Activated CD4-positive, alpha-beta T cell treated with anti-CD3 and anti-CD28 coated beads, Interleukin-2, amount 50 U/mL, for 16 hours (primary cell): ENCODE data around the gene TDRD12.
"Not testable (repeated sequence)": the region's sequence is repeated elsewhere in the genome, so short reads cannot be mapped to it uniquely, and the experiment has no call there.

Experiments used
- DNase-seq: peaks from one replicate; pipeline ENCODE4 v3.0.0-alpha.2; 2020

TDRD12 gene

DNA sequence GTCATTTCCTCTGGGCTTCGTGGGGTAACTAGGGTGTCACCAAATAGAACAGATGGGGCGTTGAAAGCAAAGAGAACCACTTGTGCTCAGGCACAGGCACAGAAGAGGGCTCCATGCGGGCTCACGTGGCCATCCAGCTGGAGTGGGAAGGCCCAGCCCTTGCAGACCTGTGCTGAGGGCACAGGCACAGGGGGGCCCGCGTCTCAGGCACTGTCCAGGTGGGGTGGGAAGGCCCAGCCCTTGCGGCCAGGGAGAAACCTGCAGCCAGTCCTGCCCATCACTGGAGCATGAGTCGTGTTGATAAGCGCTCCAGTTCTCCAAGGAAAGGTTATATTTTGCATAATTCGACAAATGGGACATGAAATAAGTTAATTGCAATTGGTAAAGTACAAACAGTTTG, 92.5 kb downstream of the TDRD12 start:
- DNase-seq = no peak

DNA sequence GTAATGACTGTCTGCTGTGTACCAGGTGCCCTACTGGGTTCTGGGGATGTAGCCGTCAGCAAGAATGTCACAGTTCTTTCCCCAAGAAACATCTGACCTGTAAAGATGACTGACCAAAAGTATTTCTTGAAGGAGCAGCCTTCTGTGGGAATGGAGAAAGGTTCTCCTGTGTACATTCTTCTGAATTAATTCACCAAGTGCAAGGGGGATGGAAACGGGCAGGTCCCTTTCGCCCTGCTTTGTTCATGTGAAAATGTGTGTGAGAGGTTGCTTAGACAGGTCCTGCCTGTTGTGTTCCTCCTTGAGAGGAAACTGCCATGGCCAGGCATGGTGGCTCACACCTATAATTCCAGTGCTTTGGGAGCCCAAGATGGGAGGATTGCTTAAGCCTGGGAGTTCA, 93.0 kb downstream of the TDRD12 start:
- DNase-seq = no peak

DNA sequence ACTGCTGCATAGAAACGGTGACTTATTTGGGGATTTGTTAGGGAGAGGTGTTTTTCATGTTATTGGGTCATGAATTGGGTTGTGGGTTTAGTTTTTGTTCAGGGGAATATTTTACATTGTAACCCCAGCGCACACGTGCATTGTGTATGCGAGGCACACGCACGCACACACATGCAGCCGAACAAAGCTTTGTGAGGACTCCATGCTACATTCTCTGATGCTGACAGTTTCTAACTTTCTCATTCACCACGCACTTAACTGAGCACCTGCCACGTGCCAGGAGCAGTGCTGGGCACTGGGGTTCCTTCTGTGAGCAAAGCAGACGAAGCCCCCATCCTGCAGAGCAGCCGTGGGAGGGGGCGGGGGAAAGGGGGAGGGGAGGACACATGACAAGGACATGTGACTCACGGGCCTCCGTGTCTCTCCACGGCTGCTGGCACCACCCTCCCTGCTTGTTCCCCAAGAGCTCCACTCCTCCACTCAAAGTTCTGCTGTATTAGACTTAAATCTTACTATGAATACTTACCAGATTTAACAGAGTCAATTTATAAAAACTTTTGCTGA, 94.4 kb downstream of the TDRD12 start:
- no peak for DNase-seq

DNA sequence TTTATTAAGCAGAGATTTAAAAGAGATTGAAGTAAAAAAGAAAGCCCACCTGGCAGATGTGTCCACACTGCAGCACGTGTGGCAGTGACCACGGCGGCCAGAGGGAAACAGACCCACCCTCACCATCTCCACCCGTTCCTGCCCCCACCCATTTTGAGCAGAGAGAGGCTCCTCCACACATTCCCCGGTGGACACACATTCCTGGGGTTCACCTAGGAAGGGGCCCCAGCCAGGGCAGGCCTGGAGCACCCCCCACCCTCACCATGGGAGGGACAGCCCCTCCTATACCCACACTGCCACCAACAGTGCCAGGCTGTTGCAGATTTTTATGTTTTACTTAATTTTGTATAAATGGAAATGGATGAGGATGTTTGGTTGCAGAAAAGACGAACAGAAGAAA, 95.1 kb downstream of the TDRD12 start:
- DNase-seq = no peak

DNA sequence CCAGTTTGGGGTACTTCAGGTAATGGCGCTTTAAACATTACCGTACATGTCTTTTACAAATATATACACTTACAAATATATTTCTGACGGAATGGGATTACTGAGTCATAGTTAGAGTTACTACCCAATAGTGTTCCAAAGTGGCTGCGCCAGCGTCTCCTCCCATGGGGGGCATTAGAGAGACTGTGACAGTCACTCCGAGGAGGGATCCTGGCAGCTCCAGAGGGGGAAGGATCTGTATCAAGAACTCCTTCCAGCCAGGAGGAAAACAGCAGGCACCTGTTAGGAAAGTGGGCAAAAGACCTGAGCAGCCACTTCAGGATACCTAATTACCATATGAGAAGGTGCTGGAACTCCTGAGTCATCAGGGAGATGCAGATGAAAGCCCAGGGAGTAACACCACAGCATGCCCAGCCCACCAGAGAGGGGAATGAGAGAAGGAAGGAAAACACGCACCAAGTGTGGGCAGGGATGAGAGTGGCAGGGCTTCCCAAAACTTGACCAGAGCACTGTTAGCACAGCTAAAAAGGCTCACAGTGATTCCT, 97.1 kb downstream of the TDRD12 start:
- no peak for DNase-seq

DNA sequence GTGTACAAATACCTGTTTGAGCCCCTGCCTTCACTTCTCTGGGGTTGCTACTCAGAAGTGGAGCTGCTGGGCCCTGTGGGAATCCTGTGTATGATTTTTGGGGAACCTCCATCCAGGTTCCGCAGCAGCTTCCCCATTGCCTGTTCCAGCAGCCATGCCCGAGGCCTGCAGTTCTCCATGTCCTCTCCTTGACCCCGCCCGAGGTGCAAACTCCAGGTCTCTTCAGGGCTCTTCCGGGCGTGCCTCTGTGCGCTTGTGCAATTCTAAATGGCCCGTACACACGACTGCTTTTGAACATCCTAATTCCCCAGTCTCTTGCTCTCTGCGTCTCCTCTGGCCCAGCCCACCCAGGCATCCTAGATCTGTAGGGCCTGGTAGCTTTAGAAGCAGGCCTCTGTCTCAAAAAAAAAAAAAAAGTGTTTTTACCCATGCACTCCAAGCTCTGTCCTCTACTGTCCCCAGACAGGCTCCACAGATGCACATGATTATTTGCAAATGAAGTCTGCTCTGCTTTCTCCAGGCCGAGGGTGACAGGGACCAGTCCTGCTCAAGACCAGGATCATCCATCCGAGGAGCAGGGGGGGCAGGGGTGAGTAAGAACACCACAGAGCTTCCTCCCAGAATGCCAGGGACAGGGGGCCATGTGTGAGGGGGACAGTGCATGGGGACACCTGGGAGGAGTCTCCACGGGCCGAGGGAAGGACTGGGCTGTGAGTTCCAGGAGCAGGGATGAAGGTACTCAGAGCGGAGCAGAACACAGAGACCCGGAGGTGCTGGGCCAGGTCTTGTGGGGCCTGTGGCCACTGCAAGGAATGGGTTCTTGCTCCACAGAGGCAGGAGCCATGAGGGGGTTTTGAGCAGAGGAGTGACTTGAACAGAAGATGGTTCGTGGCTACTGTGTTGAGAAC, 98.3 kb downstream of the TDRD12 start:
- DNase-seq = no peak

DNA sequence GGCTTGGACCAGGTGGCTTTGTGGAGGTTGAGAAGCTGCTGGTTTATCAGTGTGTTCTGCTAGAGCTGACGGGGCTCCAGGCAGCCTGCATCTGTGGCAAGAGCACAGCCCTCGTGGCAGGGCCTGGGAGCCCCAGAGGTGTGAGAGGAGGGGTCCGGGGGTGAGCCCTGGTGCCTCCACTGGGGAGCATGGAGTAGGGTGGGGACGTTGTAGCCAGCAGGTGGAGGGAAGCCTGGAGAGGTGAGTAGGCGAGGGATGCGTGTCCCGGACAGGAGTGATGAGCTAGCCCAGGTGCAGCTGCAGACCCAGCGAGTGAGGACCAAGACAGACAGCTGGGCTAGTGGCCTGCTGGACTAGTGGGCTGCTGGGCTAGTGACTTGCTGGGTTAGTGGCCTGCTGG, 99.0 kb downstream of the TDRD12 start:
- no peak for DNase-seq

DNA sequence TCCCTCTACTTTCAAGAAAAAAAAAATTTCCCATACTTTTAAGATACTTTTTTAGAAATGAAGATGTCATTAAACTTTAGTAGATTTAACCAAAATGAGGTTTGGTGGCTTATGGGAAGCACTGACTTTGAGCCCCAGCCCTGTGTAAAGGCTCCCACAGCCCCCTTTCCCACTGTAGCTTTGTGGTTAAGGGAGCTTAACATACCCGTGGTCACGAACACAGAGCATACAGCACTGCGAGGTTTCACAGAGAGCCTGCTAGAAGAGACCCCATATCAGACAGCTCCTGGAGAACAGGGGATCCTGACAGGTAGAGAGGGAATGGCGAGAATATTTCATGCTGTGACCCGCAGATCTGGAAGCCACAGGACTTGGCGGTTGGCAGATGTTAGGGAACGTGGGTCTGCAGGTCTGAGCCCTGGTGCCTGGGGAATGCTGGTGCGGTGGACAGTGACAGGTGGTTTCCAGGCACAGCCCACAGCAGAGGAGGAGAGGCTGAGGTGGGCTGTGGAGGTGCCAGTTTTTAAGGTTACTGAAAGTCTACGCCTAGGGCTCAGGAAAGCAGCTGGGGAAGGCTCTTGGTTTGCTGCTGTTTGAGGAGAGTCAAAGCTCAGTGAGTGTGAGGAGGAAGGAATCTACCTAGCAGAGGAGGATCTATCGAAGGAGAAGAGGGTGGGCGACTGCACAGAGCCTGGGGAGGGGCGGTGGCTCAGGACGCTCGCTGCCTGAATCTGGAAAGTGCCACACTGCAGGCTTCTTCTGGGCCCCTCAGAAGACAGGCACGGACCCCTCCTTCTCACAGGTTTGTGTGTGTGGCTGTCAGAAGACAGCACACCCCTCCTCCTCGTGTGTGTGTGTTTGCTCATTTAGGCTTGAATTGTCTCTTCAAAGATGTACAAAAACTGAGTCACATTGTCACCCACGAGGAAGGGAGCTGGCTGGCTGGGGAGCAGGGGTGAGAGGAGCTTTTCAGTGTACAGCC, 100.1 kb downstream of the TDRD12 start:
- DNase-seq = no peak

DNA sequence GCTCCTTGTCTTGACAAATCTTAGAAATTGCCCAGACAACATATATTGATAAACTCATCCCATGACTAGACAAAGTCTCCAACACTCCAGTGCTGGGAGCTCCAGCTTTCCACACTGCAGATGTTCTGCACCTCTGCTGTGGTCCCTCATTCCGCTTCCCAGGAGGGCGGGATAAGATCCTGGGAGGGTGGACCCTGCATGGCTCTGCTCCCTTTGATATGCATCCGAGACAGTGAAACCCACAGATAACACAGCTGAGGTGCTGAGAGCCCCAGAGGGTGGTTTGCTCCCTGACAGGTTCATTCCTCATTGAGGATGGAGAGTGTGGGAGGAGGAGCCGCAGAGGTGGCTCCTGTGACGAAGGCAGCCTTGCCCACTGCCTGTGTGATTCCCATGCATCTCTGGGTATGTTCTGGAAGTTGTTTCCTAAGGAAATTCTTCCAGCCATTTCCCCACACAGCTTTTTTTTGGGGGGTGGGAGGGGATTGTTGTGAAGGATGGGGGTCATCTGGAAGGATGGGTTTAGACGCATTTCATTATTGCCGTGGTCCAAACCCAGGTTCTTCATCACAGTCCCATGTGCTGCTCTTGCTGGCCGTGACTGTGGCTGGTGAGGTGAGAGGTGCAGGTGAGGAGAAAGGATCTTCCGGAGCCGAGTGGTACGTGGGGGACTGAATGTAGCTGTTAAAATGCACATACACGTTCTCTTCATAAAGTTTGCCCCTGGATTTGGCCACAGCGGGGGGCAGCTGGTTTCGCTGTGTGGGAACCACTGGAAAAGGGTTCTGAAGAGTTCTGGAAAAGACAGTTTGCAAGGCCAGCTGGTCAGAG, 103.6 kb downstream of the TDRD12 start:
- no peak for DNase-seq

DNA sequence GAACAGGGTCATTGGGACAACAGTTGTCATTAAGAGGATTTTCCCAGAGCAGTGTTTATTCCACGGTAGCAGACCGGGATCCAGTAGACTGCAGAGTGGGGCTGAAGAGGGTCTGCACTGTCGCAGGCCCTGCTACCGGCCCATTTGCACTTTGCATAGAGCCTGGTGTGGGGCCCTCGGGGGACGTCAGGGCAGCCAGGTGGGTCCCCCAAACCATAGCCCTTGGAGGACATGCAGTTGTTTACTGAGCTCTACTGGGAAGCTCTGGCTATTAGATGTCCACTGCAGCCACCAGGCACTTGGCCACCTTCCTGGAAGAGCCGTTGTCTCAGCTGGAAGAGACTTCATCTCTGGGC, 104.2 kb downstream of the TDRD12 start:
- DNase-seq = no peak

DNA sequence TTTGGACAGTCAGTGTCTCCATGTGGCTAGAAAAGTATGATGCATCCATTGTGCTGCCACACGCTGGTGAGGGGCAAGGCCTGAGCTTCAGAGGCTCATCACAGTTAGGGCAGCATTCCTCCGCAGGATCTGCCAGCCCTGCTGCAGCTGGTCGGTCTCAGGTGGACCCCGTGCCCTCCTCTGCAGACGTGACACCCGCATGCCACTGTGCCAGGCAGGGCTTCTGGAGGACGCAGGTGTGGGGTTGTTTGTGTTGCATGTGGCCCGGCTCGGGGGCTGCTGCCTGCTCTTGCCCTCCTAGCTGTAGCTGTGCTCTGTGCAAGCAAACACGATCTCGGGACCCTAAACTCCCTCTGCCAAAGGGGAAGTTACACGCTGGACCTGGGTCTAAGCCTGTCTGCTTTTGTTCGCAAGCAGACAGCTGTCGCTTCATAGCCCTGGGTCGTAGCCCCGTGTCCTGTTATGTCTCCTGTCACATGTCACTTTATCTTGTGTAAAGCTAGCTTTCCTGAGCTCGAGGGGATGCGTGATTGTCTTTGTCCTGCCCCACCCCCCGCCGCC, 104.7 kb downstream of the TDRD12 start:
- no peak for DNase-seq

DNA sequence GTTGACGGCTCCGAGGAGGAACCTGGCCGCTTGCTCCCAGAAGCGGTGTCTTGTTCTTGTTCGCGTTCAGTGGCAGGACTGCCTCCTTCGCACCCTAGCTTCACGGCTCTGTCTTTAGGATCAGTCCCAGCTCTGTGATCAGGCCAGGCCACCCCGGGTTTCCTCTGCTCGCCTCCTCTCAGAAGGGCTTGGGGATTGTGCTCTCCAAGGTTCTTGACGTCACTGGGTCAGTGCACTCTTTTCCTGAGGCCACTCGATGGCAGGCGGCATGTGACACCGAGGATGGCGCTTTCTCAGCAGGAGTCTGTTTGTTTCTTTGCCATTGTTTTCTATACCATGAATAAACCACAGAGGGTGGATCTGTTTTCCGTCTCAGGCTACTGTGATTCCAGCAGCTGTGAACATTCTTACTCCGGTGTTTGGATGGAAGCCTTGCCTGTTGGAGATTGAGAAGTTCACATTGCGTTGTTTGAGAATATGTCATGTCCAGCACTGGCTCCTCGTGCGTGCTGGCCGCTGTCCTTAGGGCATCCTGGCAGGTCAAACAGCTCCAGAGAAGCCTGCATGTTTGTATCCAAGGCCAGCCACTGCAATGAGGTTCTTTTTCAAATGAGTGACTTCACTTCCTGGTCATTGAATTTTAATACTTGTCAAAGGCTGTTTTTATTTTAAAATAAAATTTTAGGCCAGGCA, 105.5 kb downstream of the TDRD12 start:
- no peak for DNase-seq

DNA sequence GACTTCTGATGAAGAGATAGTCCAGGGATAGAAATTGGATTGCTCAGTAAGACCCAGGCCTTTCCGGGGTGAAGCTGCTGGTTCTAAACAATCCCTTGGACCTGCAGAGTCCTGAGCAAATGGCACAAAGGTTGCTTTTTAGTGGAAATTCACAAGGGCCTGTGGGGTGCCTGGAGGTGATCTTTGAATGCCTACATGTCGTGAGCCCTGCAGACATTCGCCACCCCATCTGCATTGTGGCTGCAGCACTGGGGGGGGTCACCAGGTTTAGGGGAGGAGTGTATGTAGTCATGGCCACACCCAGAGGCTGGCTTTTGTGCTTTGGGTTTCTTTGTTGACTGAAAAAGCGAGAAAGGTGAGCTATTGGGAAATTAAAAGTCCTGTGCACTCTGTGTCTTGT, 108.6 kb downstream of the TDRD12 start:
- DNase-seq = no peak

DNA sequence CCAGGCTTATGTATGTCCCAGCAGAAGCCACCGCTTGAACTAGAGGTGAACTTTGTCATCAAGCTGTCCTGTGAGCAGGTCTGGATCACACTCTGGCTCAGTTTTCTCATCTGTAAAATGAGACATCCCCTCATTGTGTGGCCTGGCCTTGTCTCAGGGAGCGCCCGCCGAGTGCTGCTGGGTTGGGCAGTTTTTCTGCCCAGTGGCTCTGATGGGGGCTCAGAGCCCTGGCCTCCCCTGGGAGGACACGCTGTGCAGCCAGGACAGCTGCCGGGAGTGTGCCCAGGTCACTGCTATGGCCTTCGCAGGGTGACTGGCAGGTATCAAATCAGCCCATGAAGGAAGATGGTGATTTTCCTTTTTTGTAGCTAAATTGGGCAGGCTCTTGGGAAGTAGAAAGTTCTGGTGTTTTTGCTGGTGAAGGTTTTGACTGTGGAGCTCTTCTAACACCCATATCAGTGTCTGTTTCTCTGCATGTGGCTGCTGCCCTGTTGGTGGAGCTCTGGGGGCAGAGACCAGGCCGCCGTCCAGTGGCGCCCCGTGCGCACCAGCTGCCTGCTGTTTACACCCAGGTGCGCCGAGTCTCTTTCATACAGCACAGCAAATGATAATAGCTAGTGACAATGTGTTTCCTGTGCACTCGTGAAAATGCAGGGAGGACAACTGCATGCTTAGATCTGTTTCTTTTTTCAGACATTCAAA, 109.2 kb downstream of the TDRD12 start:
- no peak for DNase-seq

DNA sequence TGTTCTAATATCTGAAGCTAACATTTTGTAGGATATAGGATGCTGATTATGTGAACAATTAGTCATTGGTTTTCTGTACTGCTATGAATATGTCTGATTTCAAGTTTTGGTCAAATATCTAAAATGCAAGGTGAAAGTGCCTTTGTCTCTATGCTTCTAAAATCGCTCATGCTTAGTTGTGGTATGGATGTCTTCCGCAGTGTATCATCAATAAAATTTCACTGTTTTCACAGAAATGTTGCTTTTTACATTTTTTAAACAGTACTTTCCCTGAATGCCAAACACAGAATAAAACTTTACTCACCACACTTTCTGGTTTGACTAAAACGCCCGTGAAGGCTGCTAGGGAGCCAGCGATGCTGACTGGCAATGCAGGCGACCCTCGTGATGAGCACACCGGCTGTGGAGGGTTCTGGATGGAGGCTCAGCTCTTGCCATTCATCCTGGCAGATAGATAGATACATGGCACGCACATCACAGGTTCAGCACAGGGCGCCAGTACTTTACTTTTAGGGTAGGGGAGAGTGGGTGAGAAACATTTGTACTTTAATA, 109.9 kb downstream of the TDRD12 start:
- DNase-seq = peak; percentile 26

DNA sequence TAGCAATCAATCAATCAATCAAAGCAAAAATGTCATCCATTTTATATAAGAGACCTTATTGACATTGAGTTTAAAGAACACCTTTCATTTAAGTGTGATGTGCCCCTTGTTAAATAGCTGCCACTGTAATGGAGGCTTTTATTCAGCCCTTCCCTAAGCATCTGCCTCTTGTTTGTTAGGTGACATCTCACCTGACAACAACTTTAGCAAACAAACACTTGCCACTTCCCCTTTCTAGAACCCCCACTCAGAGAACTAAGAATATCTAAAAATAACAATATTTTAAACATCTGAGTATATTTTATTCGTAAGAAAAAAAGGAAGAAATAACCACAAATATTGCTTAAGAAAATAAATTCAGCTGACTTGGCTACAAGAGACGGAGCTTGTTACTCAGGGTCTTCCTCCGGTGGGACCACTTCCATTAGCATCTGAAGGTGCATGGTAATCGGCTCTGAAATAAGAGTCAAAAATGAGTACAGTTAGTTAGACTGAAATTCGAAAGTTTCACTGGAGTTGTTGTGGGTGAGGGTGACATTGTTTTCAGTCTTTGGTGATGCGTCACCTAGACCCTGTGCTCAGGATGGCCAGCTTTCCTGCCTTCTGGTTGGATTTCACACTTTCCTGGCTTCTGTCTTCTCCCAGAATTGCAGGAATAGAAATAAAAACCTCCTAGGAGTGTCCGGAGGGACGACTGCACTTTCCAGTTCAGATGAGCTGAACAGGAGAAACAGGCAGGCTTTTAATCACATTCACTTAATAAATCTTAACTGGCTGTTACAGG, 110.9 kb downstream of the TDRD12 start:
- DNase-seq = no peak

DNA sequence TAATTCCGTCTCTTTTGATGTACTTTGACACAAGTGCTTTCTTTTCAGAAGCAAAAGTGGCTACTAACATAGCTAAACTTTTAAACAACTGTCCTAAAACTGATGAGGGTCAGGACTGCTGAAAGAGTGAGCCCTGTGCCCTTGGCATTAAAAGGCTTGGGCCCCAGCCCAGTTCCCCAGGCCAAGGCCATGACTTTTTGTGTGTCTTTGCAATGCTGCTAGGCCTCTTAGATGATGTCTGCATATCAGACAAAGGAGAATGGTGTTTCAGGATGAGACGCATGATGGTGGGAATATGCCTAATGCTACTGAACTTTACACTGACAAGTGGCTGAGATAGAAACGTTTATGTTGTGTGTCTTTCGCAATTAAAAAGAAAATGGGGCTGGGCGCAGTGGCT, 112.0 kb downstream of the TDRD12 start:
- no peak for DNase-seq

DNA sequence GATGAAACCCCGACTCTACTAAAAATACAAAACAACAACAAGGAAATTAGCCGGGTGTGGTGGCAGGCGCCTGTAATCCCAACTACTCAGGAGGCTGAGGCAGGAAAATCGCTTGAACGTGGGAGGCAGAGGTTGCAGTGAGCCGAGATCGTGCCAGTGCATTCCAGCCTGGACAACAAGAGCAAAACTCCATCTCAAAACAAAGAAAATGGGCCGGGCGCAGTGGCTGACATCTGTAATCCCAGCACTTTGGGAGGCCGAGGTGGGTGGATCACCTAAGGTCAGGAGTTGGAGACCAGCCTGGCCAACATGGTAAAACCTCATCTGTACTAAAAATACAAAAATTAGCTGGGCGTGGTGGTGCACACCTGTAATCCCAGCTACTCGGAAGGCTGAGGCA, 112.5 kb downstream of the TDRD12 start:
- DNase-seq = not testable (repeated sequence)

DNA sequence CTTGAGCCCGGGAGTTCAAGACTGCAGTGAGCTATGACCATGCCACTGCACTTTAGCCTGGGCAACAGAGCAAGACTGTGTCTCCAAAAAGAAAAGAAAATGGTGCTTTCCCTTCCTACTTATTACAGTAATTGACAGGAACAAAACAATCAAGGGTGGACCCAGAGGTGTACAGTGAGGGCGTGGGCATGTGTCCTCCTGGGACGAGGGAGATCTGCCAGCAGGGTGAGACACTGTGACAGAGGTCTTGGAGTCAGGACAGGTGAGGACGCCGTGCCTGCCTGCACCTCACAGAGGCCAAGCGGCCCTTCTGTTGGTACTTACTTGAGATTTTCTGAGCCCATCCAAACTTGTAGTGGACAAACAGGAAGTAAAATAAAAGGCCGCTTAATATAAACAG, 113.3 kb downstream of the TDRD12 start:
- not testable (repeated sequence) for DNase-seq
